HepG2 (cell line): ENCODE measurements around the gene EIF5A2. TPM values are rescaled to one million over a fixed set of nuclear protein-coding genes. Genes with fewer than 3 reads are reported as not detected.

Experiments
- AFF4 ChIP-seq: sonication (generic); formaldehyde crosslinking; IDR thresholded peaks from 2 replicates; pipeline ENCODE4 v1.4.0; 2020; ENCODE audit warnings: missing genetic modification reagents
- ATRX ChIP-seq: sonication (generic); formaldehyde crosslinking; IDR thresholded peaks from 2 replicates; pipeline ENCODE4 v1.4.0; 2020; ENCODE audit warnings: missing genetic modification reagents, borderline replicate concordance
- CBX2 ChIP-seq, 2 experiments: fragments of 200-600 bp in 1 of 2; sonication (generic); formaldehyde crosslinking in 1 of 2; IDR thresholded peaks; 2 replicates each; pipeline versions ENCODE4 v1.7.0 to v1.8.1; 2018 to 2022; ENCODE audit warnings: low read depth in 2 of 2, low read length in 1 of 2, mild to moderate bottlenecking in 1 of 2, missing genetic modification reagents in 1 of 2
- CSRNP1 ChIP-seq: sonication (generic); formaldehyde crosslinking; IDR thresholded peaks from 2 replicates; pipeline ENCODE4 v1.8.1; 2023; ENCODE audit warnings: mild to moderate bottlenecking, missing genetic modification reagents
- E2F2 ChIP-seq: sonication (generic); formaldehyde crosslinking; IDR thresholded peaks from 2 replicates; pipeline ENCODE4 v1.4.0; 2020; ENCODE audit warnings: missing genetic modification reagents, borderline replicate concordance
- ETS1 ChIP-seq: sonication (generic); formaldehyde crosslinking; IDR thresholded peaks from 2 replicates; pipeline ENCODE4 v1.4.0; 2020; ENCODE audit warnings: missing genetic modification reagents
- JUND ChIP-seq: sonication (generic); formaldehyde crosslinking; IDR thresholded peaks from 2 replicates; pipeline ENCODE4 v1.8.0; 2022; ENCODE audit warnings: mild to moderate bottlenecking, missing genetic modification reagents
- MAFG ChIP-seq: sonication (generic); formaldehyde crosslinking; IDR thresholded peaks from 2 replicates; pipeline ENCODE4 v1.5.1; 2020; ENCODE audit warnings: mild to moderate bottlenecking, missing genetic modification reagents
- MBNL3 ChIP-seq: fragments of 250-450 bp; sonication (Bioruptor Pico); conservative IDR thresholded peaks from 2 replicates; pipeline ENCODE4 v1.8.0; 2022; ENCODE audit warnings: mild to moderate bottlenecking, inconsistent platforms
- PLRG1 ChIP-seq: fragments of 450-650 bp; conservative IDR thresholded peaks from 2 replicates; pipeline ENCODE4 v1.6.1; 2016
- ZMYM4 ChIP-seq: sonication (generic); formaldehyde crosslinking; IDR thresholded peaks from 2 replicates; pipeline ENCODE4 v1.8.1; 2023; ENCODE audit warnings: mild to moderate bottlenecking, missing genetic modification reagents
- ZNF761 ChIP-seq: sonication (generic); formaldehyde crosslinking; conservative IDR thresholded peaks from 2 replicates; pipeline ENCODE4 v1.4.0; 2020; ENCODE audit warnings: mild to moderate bottlenecking, missing genetic modification reagents
- ZSCAN20 ChIP-seq: sonication (generic); formaldehyde crosslinking; IDR thresholded peaks from 2 replicates; pipeline ENCODE4 v1.4.0; 2020; ENCODE audit warnings: missing genetic modification reagents, mild to moderate bottlenecking, borderline replicate concordance
- ZSCAN5A ChIP-seq: sonication (generic); formaldehyde crosslinking; IDR thresholded peaks from 2 replicates; pipeline ENCODE4 v1.8.0; 2022; ENCODE audit warnings: mild to moderate bottlenecking, missing genetic modification reagents, borderline replicate concordance
- polyA plus RNA-seq, 8 experiments: library from polyadenylated mRNA; depleted of rRNA in 3 of 8; stranded (reverse) in 7 of 8; unstranded in 1 of 8; fragments of >200 nt; fragmentation: Illumina TruSeq in 4 of 8; extraction: Trizol in 4 of 8; gene quantifications; 2 replicates each; pipeline versions ENCODE4 v1.2.1 to v1.2.3, GENCODE V29; 2011 to 2016; ENCODE audit warnings: low read depth in 4 of 8, missing spikeins in 1 of 8, mixed read lengths in 1 of 8; ENCODE audit not compliant: insufficient read depth in 1 of 8
- total RNA-seq, 5 experiments: library from RNA; depleted of rRNA; stranded (reverse); fragments of >200 nt; fragmentation: Illumina TruSeq; extraction: Trizol; gene quantifications; 2 replicates each; pipeline ENCODE4 v1.2.3, GENCODE V29; 2016; ENCODE audit warnings: low read depth in 1 of 5

Gene EIF5A2
- total and polyA plus RNA-seq, 2 of the 13 experiments (the other 11 are each of a cell fraction or from before 2014, with no cell fraction given), result 3.5 to 9.4 TPM

GRCh38 chr3:170869645-170870593 lies 38.5 kb downstream of the EIF5A2 start, which contains the start of gene RPL22L1 (continued):
- TF ChIP-seq AFF4 (CRISPR knock-in tag) (peak; percentile 93; the same call in 1 of the 2 replicates), ZMYM4 (CRISPR knock-in tag) (peak; percentile 98), JUND (CRISPR knock-in tag) (no peak), MBNL3 (CRISPR knock-in tag) (no peak), ZNF761 (CRISPR knock-in tag) (no peak), PLRG1 (no peak), E2F2 (no peak), CSRNP1 (CRISPR knock-in tag) (peak; percentile 97), ETS1 (CRISPR knock-in tag) (no peak), ZSCAN20 (CRISPR knock-in tag) (no peak), ZSCAN5A (CRISPR knock-in tag) (peak; percentile 94), MAFG (no peak), ATRX (CRISPR knock-in tag) (no peak), CBX2 (IDR thresholded peaks at IDR 0.05; ENCODE audit: low read depth, low read length) (no peak), CBX2 (CRISPR knock-in tag; IDR thresholded peaks at IDR 0.05; ENCODE audit: low read depth) (no peak)
